Measurements from ENCODE around the gene DEXI. TPM values are rescaled to one million over a fixed set of nuclear protein-coding genes. Genes with fewer than 3 reads are reported as not detected.

DEXI gene
- total RNA-seq, 1 donor from 2014 or later = 110 TPM

DNA sequence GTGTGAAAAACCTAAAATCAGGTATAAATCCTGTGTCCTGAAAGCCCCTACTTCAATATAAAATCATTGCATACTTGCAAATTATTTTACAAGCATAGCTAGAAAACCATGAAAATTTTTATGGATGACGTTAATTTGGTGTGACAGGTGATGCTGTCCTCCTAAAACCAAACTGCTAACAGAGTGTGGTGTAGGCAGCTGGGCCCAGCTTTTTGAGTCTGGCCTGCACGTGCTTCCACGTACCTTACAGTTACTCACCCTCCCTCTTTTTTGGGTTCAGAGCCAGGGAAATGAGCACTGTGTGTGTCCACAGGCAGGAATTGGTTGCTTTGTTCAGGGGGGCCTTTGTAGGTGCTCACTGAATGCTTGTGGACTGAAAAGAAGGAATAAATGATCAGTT, 38.5 kb upstream of the DEXI start:
- Histone ChIP-seq H3K4me3 (no peak overlapping the region), H3K27me3 (ENCODE audit: low read depth) (no peaks in the 10 kb centered on the region), H3K4me1 (peaks cover 14% of the 10 kb centered on the region), H3K36me3 (peaks cover 60% of the 10 kb centered on the region), H3K9me3 (replicated peaks) (no peaks in the 10 kb centered on the region), H3K27ac (replicated peaks) (peak overlapping the region; percentile 62)
- no peak for DNase-seq
- TF ChIP-seq, protein P1, sequence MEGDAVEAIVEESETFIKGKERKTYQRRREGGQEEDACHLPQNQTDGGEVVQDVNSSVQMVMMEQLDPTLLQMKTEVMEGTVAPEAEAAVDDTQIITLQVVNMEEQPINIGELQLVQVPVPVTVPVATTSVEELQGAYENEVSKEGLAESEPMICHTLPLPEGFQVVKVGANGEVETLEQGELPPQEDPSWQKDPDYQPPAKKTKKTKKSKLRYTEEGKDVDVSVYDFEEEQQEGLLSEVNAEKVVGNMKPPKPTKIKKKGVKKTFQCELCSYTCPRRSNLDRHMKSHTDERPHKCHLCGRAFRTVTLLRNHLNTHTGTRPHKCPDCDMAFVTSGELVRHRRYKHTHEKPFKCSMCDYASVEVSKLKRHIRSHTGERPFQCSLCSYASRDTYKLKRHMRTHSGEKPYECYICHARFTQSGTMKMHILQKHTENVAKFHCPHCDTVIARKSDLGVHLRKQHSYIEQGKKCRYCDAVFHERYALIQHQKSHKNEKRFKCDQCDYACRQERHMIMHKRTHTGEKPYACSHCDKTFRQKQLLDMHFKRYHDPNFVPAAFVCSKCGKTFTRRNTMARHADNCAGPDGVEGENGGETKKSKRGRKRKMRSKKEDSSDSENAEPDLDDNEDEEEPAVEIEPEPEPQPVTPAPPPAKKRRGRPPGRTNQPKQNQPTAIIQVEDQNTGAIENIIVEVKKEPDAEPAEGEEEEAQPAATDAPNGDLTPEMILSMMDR (IDR thresholded peaks at IDR 0.05; ENCODE audit: borderline replicate concordance) = no peak
- intact Hi-C loops (cut with micrococcal nuclease) = no loop called here

DNA sequence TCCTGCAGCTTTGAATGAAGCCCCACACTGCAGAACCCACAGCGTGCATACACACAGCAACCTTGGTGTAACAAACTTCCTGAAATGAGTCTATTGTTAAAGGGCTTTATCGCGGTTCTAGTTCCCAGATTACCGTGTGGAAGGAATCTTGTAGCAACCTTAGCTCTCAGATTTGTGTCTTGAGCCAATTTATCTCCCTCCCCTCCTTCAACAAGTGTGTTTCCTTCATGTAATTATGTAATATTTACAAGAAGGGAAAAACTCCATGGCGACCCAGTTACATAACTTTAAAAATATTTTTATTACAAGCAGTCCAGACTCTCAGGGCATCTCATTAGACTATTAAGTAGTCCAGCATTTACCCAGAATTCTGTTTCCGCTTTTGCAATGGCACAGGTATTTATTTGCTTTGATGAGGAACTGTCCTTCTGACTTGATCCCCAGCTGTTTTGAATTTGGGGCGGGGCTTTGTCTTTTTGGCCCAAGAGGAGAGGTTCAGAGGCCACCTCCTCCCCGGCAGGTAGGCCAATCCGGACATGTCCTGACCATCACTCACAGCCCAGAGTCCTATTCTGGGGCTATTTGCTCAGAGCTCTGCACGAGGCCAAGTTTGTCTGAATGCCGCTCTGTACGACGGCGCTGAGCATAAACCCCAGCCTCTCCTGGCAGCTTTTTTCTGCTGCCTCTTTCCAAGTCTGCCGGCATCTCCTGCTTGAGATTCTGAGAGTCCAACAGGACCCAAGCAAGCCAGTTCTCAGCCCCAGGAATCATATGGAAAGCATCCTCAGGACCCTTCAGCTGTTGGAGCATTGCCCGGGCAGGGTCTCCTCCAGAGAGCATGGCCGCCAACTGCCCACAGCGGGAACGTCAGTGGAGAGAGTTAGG, 37.7 kb upstream of the DEXI start:
- peaks cover 14% of the 10 kb centered on the region for H3K4me1 ChIP-seq
- TF ChIP-seq, protein P1 (IDR thresholded peaks at IDR 0.05; ENCODE audit: borderline replicate concordance) = no peak
- H3K9me3 ChIP-seq (replicated peaks) = no peaks in the 10 kb centered on the region
- peak overlapping the region; percentile 62 for H3K27ac ChIP-seq (replicated peaks)
- peaks cover 67% of the 10 kb centered on the region for H3K36me3 ChIP-seq
- DNase-seq = no peak
- no peaks in the 10 kb centered on the region for H3K27me3 ChIP-seq (ENCODE audit: low read depth)
- intact Hi-C loops (cut with micrococcal nuclease) = loop anchor here (10.0 kb wide), 1 partner anchor 375 kb away; no protein-coding TSS in a partner anchor
- H3K4me3 ChIP-seq = no peak overlapping the region

DNA sequence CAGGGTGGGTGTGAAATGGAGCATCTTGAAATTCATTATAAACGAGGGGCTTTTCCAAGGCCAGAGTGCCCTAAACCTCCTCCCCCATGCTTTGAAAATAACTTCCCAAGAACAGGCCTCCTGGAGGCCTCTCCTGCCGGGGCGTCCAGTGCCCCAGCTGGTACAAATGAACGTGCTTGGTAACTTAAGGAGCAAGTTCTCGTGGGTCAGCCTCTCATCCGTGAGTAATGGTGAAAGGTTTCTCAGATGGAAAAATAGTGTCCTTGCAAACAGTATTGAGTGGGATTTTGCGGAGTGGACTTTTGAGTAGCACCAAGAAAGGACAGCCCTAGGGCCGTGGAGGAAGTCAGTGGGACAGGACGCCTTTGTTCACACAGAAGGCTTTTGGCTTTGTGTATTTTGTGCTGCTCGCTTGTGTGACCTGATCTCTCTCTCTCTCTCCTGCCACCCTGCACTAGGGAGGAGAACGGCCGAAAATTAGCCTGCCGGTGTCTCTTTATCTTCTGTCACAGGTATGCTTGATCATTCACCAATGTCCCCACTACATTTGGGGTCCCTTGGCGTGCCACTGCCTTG, 36.7 kb upstream of the DEXI start:
- peaks cover 14% of the 10 kb centered on the region for H3K4me1 ChIP-seq
- H3K36me3 ChIP-seq = peaks cover 74% of the 10 kb centered on the region
- TF ChIP-seq, protein P1 (IDR thresholded peaks at IDR 0.05; ENCODE audit: borderline replicate concordance) = no peak
- no peaks in the 10 kb centered on the region for H3K27me3 ChIP-seq (ENCODE audit: low read depth)
- H3K9me3 ChIP-seq (replicated peaks) = no peaks in the 10 kb centered on the region
- DNase-seq = no peak
- H3K27ac ChIP-seq (replicated peaks) = peak overlapping the region; percentile 62
- intact Hi-C loops (cut with micrococcal nuclease) = loop anchor here (10.0 kb wide), 1 partner anchor 376 kb away; no protein-coding TSS in a partner anchor
- no peak overlapping the region for H3K4me3 ChIP-seq

DNA sequence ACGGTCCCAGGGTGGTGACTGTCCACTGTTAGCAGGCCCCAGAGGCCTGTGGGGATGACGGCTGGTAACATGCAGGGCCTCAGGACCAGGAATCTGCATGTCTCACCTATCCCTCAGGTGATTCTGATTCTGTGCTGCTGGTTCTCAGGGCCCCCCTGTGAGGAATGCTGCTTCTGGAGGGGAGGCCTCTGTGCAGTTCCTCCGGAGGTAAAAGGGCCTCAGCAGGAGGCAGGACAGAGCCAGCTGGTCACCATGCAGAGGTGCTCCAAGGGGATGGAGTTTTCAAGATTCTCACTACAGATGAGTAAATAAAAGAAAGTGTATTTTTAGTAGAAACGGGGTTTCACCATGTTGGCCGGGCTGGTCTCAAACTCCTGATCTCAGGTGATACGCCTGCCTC, 35.9 kb upstream of the DEXI start:
- H3K27ac ChIP-seq (replicated peaks) = no peak overlapping the region
- H3K9me3 ChIP-seq (replicated peaks) = no peaks in the 10 kb centered on the region
- intact Hi-C loops (cut with micrococcal nuclease) = loop anchor here (10.0 kb wide), 1 partner anchor 377 kb away; no protein-coding TSS in a partner anchor
- peaks cover 67% of the 10 kb centered on the region for H3K36me3 ChIP-seq
- DNase-seq = no peak
- H3K4me1 ChIP-seq = peaks cover 14% of the 10 kb centered on the region
- TF ChIP-seq, protein P1 (IDR thresholded peaks at IDR 0.05; ENCODE audit: borderline replicate concordance) = no peak
- H3K4me3 ChIP-seq = no peak overlapping the region
- no peaks in the 10 kb centered on the region for H3K27me3 ChIP-seq (ENCODE audit: low read depth)

DNA sequence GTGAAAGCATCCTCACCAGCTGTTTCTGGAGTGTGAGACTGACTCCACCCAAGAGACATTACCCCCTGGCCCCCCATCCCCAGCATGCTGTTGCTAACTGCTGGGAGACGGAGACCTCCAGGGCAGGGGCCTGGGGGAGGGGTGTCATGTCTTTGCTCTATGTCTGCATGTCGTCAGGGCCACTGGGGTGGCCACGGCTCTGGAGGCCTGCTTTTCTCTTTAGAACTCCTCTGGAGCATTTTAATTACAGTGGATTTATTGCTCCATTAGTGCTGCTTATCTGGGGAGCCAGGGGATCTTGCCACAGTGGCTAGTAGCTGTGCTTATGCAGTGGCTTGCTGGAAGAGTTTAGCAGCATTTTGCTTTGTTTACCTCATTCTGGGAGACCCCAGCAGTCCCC, 34.4 kb upstream of the DEXI start:
- Histone ChIP-seq H3K9me3 (replicated peaks) (no peaks in the 10 kb centered on the region), H3K4me3 (no peak overlapping the region), H3K36me3 (peaks cover 69% of the 10 kb centered on the region), H3K27me3 (ENCODE audit: low read depth) (no peaks in the 10 kb centered on the region), H3K27ac (replicated peaks) (no peak overlapping the region), H3K4me1 (peaks cover 10% of the 10 kb centered on the region)
- DNase-seq = no peak
- intact Hi-C loops (cut with micrococcal nuclease) = loop anchor here (10.0 kb wide), 1 partner anchor 378 kb away; no protein-coding TSS in a partner anchor
- TF ChIP-seq, protein P1 (IDR thresholded peaks at IDR 0.05; ENCODE audit: borderline replicate concordance) = no peak

Measured in left ventricle myocardium inferior (tissue), 1 donor.